Uterus (tissue), 2 donors: ENCODE data around the gene CCDC134.

ENCODE experiments used
- CTCF ChIP-seq, 4 experiments: fragments of 200-600 bp in 2 of 4; fragments of 450-650 bp in 2 of 4; sonication (generic) in 2 of 4; IDR thresholded peaks; one replicate each; pipeline ENCODE4 v1.5.1; 2016 to 2019; ENCODE audit warnings: antibody characterized with exemption in 4 of 4, mild to moderate bottlenecking in 2 of 4, moderate library complexity in 1 of 4
- POLR2A ChIP-seq, 2 donors: fragments of 450-650 bp; IDR thresholded peaks; one replicate each; pipeline ENCODE4 v1.6.1; 2016; ENCODE audit warnings: antibody characterized with exemption in 2 of 2, mild to moderate bottlenecking in 1 of 2, moderate library complexity in 1 of 2

DNA sequence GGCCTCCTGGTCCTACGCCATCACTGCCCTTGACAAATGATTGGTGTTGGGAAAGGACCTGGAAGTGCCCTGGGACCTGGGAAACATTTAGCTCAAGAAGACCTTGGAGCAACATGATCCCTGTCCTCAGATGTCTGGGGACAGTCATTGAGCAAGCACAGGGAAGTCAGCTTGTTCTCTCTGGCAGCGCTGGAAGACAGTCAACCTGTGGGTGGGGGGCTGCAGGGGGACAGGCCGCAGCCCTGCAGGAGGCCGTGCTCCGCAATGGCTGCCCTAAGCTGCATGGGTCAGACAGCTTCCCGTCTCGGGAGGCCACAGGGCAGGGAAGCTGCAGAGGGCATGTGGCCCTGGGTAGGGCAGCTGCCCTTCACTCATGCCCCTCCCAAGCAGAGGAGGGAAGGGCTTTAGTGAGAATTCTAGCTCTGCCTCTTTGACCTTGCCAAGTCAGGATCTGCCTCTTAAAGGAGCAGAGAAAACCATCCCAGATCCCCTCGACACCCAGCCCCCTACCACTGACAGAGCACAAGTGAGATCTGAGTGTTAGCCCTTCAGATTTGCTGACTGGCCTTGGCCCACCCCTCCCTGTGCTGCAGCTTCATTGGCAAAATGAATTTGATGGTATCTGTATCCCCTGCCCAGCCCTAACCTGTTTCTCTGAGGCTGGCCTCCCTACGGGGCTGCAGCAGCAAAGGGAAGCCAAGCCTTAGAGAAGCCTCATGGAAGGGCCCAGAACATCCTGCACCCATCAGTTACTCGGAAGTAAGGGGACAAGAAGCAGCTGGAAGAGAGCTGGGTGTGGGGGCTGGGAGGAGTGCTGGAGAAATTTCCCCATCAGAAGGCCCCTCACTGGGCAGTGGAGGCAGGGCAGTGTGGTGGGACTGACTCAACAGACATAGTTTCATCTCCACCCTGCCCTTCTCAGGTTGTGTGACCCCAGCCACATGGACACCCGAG is 26.2 kb downstream of the CCDC134 start:
- TF ChIP-seq POLR2A (IDR thresholded peaks at IDR 0.05) (no peak), CTCF (IDR thresholded peaks at IDR 0.05) (no peak)
